Measurements from ENCODE around the gene HADHB.

- TF ChIP-seq CTCF (IDR thresholded peaks at IDR 0.05; ENCODE audit: insufficient read depth, low read length), result no peak
- no peak for TF ChIP-seq REST (IDR thresholded peaks at IDR 0.05; ENCODE audit: insufficient replicate concordance, low read depth)
- TF ChIP-seq POLR2AphosphoS5 (IDR thresholded peaks at IDR 0.05; ENCODE audit: low read depth), result no peak
- no peak for TF ChIP-seq SPI1 (IDR thresholded peaks at IDR 0.05; ENCODE audit: borderline replicate concordance, low read depth)
Observed at GRCh38 chr2:26300234-26300925, 55.6 kb downstream of the HADHB start.
